Measurements from ENCODE around the gene SLC12A2. TPM values are rescaled to one million over a fixed set of nuclear protein-coding genes. Genes with fewer than 3 reads are reported as not detected.

Gene SLC12A2
- total and polyA plus RNA-seq, 10 donors, result 2.0 to 20.4 (median 16.0) TPM

GRCh38 chr5:128121651-128122050 is 38.1 kb downstream of the SLC12A2 start:
- H3K27ac ChIP-seq, result no peak overlapping the region
- intact Hi-C loops (cut with DNase I; ENCODE audit: low total_unique reads), result no loop called here
- H3K36me3 ChIP-seq, result peaks cover 0 to 27% (median 6%) of the 10 kb centered on the region in 6 donors
- WGBS, 5 donors, result 74 to 92% (median 85%) methylated on average over 4 of the region's 4 CpGs
- no peaks in the 10 kb centered on the region for H3K4me1 ChIP-seq
- H3K4me3 ChIP-seq, result no peak overlapping the region
- no peak for TF ChIP-seq CTCF (IDR thresholded peaks at IDR 0.05 in 8 of 11, conservative IDR thresholded peaks at IDR 0.05 in 3 of 11)
- no peak for TF ChIP-seq POLR2A (IDR thresholded peaks at IDR 0.05)
- no peak for TF ChIP-seq POLR2AphosphoS5 (IDR thresholded peaks at IDR 0.05)
- H3K27me3 ChIP-seq (replicated peaks in 1 of 7), result no peaks in the 10 kb centered on the region
- H3K9me3 ChIP-seq, result peaks cover 0 to 19% (median 15%) of the 10 kb centered on the region in 8 donors
- no peak for DNase-seq

GRCh38 chr5:128123936-128124335 is 40.4 kb downstream of the SLC12A2 start:
- intact Hi-C loops (cut with DNase I; ENCODE audit: low total_unique reads), result no loop called here
- Histone ChIP-seq H3K27me3 (replicated peaks in 1 of 7) (no peaks in the 10 kb centered on the region), H3K4me3 (no peak overlapping the region), H3K27ac (no peak overlapping the region), H3K4me1 (no peaks in the 10 kb centered on the region), H3K9me3 (peaks cover 0 to 8% (median 7%) of the 10 kb centered on the region in 8 donors), H3K36me3 (peaks cover 0 to 5% (median 0%) of the 10 kb centered on the region in 6 donors)
- no peak for DNase-seq
- TF ChIP-seq POLR2A (IDR thresholded peaks at IDR 0.05), result no peak
- no peak for TF ChIP-seq POLR2AphosphoS5 (IDR thresholded peaks at IDR 0.05)
- no peak for TF ChIP-seq CTCF (IDR thresholded peaks at IDR 0.05 in 8 of 11, conservative IDR thresholded peaks at IDR 0.05 in 3 of 11)
- 86 to 97% (median 95%) methylated on average over 1 of the region's 1 CpG for WGBS, 5 donors

GRCh38 chr5:128126241-128126640 is 42.7 kb downstream of the SLC12A2 start:
- 73 to 92% (median 83%) methylated on average over 2 of the region's 2 CpGs for WGBS, 5 donors
- Histone ChIP-seq H3K9me3 (no peaks in the 10 kb centered on the region), H3K4me1 (no peaks in the 10 kb centered on the region), H3K36me3 (peaks cover 0 to 8% (median 2%) of the 10 kb centered on the region in 6 donors), H3K27ac (no peak overlapping the region), H3K27me3 (replicated peaks in 1 of 7) (no peaks in the 10 kb centered on the region), H3K4me3 (no peak overlapping the region)
- intact Hi-C loops (cut with DNase I; ENCODE audit: low total_unique reads), result no loop called here
- TF ChIP-seq POLR2AphosphoS5 (IDR thresholded peaks at IDR 0.05), result no peak
- no peak for TF ChIP-seq POLR2A (IDR thresholded peaks at IDR 0.05)
- TF ChIP-seq CTCF (IDR thresholded peaks at IDR 0.05 in 8 of 11, conservative IDR thresholded peaks at IDR 0.05 in 3 of 11), result no peak
- DNase-seq, result no peak

- no peaks in the 10 kb centered on the region for H3K4me1 ChIP-seq
- WGBS, 5 donors, result 92 to 98% (median 92%) methylated on average over 1 of the region's 1 CpG
- H3K9me3 ChIP-seq, result no peaks in the 10 kb centered on the region
- no peak overlapping the region for H3K27ac ChIP-seq
- intact Hi-C loops (cut with DNase I; ENCODE audit: low total_unique reads), result no loop called here
- TF ChIP-seq POLR2A (IDR thresholded peaks at IDR 0.05), result no peak
- TF ChIP-seq POLR2AphosphoS5 (IDR thresholded peaks at IDR 0.05), result no peak
- no peak for TF ChIP-seq CTCF (IDR thresholded peaks at IDR 0.05 in 8 of 11, conservative IDR thresholded peaks at IDR 0.05 in 3 of 11)
- DNase-seq, result no peak
- H3K27me3 ChIP-seq (replicated peaks in 1 of 7), result no peaks in the 10 kb centered on the region
- peaks cover 0 to 57% (median 10%) of the 10 kb centered on the region in 6 donors for H3K36me3 ChIP-seq
- no peak overlapping the region for H3K4me3 ChIP-seq
These were observed 48.9 kb downstream of the SLC12A2 start for GRCh38 chr5:128132499-128132898.
